ENCODE results near the gene ARID1B.

ARID1B gene

GRCh38 chr6:156825475-156825874 is 48.3 kb downstream of the ARID1B start:
- no peak for DNase-seq (ENCODE audit: low spot score)

- DNase-seq (ENCODE audit: low spot score) = no peak
Measured at GRCh38 chr6:156826290-156826955, 49.2 kb downstream of the ARID1B start.

- no peak for DNase-seq (ENCODE audit: low spot score)
Measured at GRCh38 chr6:156827382-156827781, 50.2 kb downstream of the ARID1B start.

- peak; percentile 40 for DNase-seq (ENCODE audit: low spot score)
Measured at GRCh38 chr6:156828280-156828703, 51.1 kb downstream of the ARID1B start.

GRCh38 chr6:156830126-156830525 is 52.9 kb downstream of the ARID1B start:
- no peak for DNase-seq (ENCODE audit: low spot score)

GRCh38 chr6:156832231-156832647 is 55.1 kb downstream of the ARID1B start:
- no peak for DNase-seq (ENCODE audit: low spot score)

GRCh38 chr6:156832669-156833068 is 55.5 kb downstream of the ARID1B start:
- no peak for DNase-seq (ENCODE audit: low spot score)

GRCh38 chr6:156833755-156834154 is 56.6 kb downstream of the ARID1B start:
- DNase-seq (ENCODE audit: low spot score) = no peak

- no peak for DNase-seq (ENCODE audit: low spot score)
Measured at GRCh38 chr6:156839129-156839528, 62.0 kb downstream of the ARID1B start.

GRCh38 chr6:156839591-156840001 is 62.4 kb downstream of the ARID1B start:
- no peak for DNase-seq (ENCODE audit: low spot score)

- DNase-seq (ENCODE audit: low spot score) = no peak
Measured at GRCh38 chr6:156840136-156840535, 63.0 kb downstream of the ARID1B start.

GRCh38 chr6:156840606-156841005 is 63.4 kb downstream of the ARID1B start:
- DNase-seq (ENCODE audit: low spot score) = no peak

GRCh38 chr6:156841508-156841907 is 64.3 kb downstream of the ARID1B start:
- no peak for DNase-seq (ENCODE audit: low spot score)

- no peak for DNase-seq (ENCODE audit: low spot score)
Measured at GRCh38 chr6:156842598-156843250, 65.5 kb downstream of the ARID1B start.

GRCh38 chr6:156844089-156844488 is 66.9 kb downstream of the ARID1B start:
- no peak for DNase-seq (ENCODE audit: low spot score)

- DNase-seq (ENCODE audit: low spot score) = no peak
Measured at GRCh38 chr6:156845454-156846155, 68.4 kb downstream of the ARID1B start.

- no peak for DNase-seq (ENCODE audit: low spot score)
Measured at GRCh38 chr6:156846845-156847599, 69.8 kb downstream of the ARID1B start.

GRCh38 chr6:156848123-156848522 is 70.9 kb downstream of the ARID1B start:
- no peak for DNase-seq (ENCODE audit: low spot score)

GRCh38 chr6:156848533-156848932 is 71.4 kb downstream of the ARID1B start:
- DNase-seq (ENCODE audit: low spot score) = no peak

GRCh38 chr6:156849806-156850205 is 72.6 kb downstream of the ARID1B start:
- DNase-seq (ENCODE audit: low spot score) = no peak

GRCh38 chr6:156850353-156850752 is 73.2 kb downstream of the ARID1B start:
- DNase-seq (ENCODE audit: low spot score) = no peak

GRCh38 chr6:156851454-156851921 is 74.3 kb downstream of the ARID1B start:
- no peak for DNase-seq (ENCODE audit: low spot score)
